Posterior cingulate gyrus (tissue), 11 donors: ENCODE results near the gene TDRD15.
A peak's percentile ranks its signal among the peaks of the same experiment; 100 is the strongest.
"Not testable (repeated sequence)": the region's sequence is repeated elsewhere in the genome, so short reads cannot be mapped to it uniquely, and the experiment has no call there.

Source experiments
- DNase-seq, 10 donors: peaks; one replicate each; pipeline versions ENCODE4 v3.0.0 to v3.0.0-alpha.2; 2020 to 2021; ENCODE audit warnings: mixed read lengths in 3 of 10
- intact Hi-C: fragments of 100-400 bp; cut with DNase I; formaldehyde crosslinking; loops from one replicate; pipeline ENCODE4 v1.15.1; 2023

The TDRD15 gene

GRCh38 chr2:21135585-21135984 lies 11.8 kb downstream of the TDRD15 start:
- DNase-seq: no peak
- intact Hi-C loops: no loop called here

GRCh38 chr2:21142149-21142548 lies 18.4 kb downstream of the TDRD15 start:
- DNase-seq: no peak
- intact Hi-C loops: no loop called here

DNA sequence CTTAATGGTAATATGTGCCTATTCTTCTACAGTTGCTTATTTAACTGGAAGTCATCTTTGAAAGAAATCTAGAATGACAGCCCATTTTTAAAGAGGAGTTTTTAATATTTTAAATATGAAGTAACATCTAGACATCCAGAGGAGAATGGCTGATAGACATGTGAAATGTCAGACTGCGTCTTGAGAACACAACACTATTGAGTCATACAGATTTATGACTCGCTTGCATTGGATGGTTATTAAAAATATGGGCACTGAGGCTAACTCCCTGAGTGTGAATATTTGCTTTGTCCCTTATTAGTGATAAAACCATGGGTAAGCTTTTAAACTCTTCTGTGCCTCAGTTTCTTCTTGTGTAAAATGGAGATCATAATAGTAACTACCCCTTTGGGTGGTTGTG lies 22.9 kb downstream of the TDRD15 start:
- no peak for DNase-seq
- intact Hi-C loops: no loop called here

- DNase-seq: no peak
- intact Hi-C loops: no loop called here
Measured at GRCh38 chr2:21148718-21149117, 24.9 kb downstream of the TDRD15 start.

DNA sequence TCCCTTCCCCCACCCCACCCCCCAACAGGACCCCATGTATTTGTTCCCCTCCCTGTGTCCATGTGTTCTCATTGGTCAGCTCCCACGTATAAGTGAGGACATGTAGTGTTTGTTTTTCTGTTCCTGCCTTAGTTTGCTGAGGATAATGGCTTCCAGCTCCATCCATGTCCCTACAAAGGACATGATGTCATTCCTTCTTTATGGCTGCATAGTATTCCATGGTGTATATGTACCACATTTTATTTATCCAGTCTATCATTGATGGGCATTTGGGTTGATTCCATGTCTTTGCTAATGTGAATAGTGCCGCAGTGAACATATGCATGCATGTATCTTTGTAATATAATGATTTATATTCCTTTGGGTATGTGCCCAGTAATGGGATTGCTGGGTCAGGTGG lies 27.5 kb downstream of the TDRD15 start:
- DNase-seq, intact Hi-C loops: not testable (repeated sequence)

DNA sequence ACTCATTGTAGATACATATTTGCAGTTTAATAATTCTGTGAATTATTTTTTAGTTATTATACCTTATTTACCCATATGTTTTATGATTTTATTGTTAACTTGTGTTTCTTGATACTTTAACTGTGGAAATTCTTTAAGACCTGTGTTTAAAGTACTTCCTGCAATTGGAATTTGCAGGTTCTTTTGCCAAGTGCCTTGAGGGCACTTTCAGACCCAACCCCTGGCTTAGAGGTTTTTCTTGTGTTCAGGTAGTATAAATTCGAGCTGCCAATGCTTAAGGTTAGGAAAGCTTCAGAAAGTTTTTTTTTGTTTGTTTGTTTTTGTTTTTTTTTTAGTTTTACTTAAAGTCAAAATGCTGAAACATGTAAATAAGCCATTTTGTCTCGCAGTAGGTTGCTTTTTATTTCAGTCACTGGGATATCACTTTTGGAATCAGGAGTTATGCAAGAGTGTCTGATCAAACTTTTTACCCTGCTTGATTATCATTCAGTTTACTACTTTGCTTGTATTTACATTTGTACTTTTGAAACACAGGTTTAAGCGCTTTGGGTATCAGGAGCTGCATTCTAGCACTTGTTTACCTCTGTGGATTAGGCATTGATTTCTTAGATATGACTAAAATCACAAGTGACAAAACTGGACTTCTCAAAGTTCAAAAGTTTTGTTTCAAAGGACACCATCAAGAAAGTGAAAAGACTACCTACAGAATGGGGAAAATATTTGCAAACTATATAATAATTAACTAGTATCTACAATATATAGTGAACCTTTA lies 31.8 kb downstream of the TDRD15 start:
- DNase-seq: no peak

GRCh38 chr2:21161122-21161521 lies 37.4 kb downstream of the TDRD15 start:
- peak in 2 of 10 donors; percentile 38 to 40 for DNase-seq
- intact Hi-C loops: no loop called here

More for the DNA sequence above, 31.8 kb downstream of the TDRD15 start:
- intact Hi-C loops: no loop called here

DNA sequence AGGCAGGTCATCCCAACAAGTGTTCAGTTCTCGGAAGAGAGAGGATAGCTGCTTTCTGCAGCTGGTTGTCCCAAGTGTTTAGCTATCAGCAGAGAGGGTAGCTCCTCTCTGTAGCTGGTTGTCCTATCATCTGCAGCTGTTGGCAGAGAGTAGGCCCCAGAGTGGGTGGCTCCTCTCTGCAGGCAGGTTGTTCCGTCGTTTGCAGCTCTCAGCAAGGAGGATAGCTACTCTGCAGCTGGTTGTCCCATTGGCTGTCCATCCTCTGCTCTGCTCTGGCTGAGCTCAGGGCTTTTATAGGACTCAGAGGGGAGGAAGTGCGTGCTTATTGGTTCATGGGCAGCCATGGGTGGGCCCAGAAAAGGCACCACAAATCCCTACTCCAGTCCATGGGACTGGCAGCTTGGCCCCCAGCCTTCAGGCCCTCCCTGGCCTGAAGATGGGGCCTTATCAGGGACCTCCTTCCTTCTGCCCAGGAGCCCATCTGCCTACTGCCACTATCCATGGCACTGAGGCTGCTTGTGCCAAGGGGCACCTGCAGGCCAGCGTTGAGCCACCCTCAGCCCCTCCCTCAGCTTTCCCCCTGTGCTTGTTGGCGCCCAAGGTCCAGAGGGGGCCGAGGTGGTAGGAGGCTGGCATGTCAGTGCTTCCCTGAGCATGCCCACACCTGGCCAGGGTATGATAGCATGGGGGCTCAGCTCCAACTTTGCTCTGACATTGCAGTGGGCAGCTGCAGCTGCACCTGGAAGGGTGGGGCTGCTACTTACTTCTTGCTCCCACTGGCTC lies 38.3 kb downstream of the TDRD15 start:
- peak in 2 of 10 donors; percentile 69 to 85 for DNase-seq
- intact Hi-C loops: no loop called here

DNA sequence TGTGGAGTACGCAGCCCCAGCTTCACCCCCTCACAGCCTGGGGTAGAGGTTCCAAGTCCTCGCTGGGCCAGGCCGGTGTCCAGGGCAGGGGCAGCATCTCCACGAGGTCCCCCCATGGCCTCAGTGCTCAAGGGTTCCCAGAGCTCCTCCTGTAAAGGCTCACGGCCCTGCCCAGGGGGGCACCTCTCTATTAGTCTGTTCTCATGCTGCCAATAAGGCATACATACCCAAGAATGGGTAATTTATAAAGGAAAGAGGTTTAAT lies 38.8 kb downstream of the TDRD15 start:
- DNase-seq: peak in 1 of 10 donors; percentile 46
- intact Hi-C loops: no loop called here

GRCh38 chr2:21163213-21163612 lies 39.4 kb downstream of the TDRD15 start:
- DNase-seq: peak in 2 of 10 donors; percentile 49 to 60
- intact Hi-C loops: no loop called here

DNA sequence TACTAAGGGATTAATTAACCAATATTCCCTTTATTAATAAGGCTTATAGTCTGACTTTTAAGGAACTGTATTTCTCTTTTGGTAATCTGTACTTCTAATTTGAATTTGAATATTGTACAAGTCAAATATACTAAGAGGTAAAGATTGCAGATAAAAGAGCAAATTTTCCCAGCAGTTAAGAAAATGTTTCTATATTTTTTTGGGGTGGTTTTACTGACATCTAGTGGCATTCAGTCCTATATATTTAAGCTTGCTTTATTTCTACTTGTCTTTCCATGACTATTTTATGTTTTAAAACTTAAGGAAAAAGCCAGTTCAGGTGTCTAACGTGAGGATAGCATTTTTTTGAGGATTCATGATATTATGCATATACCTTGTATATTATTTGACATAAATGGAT lies 41.6 kb downstream of the TDRD15 start:
- no peak for DNase-seq
- intact Hi-C loops: no loop called here

GRCh38 chr2:21175895-21176646 lies 52.3 kb downstream of the TDRD15 start:
- DNase-seq: no peak
- intact Hi-C loops: loop anchor here (1.0 to 5.0 kb wide), 3 partner anchors 81 to 221 kb away; no protein-coding TSS in a partner anchor

DNA sequence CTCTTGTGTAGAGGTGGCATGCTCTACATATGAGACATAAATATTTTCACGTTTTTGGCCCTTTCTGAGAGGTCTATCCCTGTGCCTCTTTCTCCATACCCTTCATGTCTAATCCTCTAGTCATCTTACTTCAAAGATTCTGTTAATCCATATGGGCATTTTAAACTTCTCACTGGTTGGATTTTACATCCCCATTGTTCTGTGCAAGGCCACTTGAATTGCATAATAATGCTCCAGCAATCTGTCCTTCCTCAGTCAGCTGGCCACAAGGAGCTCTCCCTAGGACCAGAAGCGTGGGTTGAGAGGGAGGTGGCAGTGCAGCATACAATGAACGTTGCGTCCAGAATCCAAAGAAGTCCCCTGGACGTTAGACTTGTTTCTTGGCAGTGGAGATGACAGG lies 58.2 kb downstream of the TDRD15 start:
- DNase-seq: no peak
- intact Hi-C loops: no loop called here

GRCh38 chr2:21183306-21183705 lies 59.5 kb downstream of the TDRD15 start:
- intact Hi-C loops: no loop called here
- DNase-seq: no peak

- DNase-seq: no peak
- intact Hi-C loops: no loop called here
Measured at GRCh38 chr2:21183726-21184125, 60.0 kb downstream of the TDRD15 start.

DNA sequence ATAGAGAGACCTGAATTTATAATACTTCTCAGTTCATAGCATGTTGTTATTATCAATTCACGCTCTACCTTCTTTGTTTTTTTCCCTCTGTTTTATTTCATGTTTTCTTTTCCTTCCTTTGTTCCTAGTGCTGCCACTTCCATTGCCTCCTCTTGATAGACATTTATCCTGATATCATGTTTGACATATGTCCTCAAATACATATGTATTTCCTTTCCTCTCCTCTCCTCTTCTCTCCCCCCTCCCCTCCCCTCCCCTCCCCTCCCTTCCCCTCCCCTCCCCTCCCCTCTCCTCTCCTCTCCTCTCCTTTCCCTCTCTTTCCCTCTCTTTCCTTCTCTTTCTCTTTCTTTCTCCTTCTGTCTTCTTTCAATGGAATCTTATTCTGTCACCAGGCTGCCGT lies 67.8 kb downstream of the TDRD15 start:
- DNase-seq: no peak
- intact Hi-C loops: no loop called here
